D721Med (cell line): ENCODE measurements around the gene SAMD13.

Experiments
- DNase-seq: peaks from one replicate; pipeline ENCODE4 v3.0.0; 2011; ENCODE audit warnings: low spot score; ENCODE audit not compliant: insufficient read length
- FAIRE-seq: peaks from 2 replicates; lab custom pipeline; 2011; peaks lifted over from hg19 to GRCh38; lab: Jason Lieb, UNC
- CTCF ChIP-seq: IDR thresholded peaks from 2 replicates; pipeline ENCODE4 v1.5.1; 2012; ENCODE audit warnings: mild to moderate bottlenecking, control low read depth; ENCODE audit not compliant: insufficient read depth; ENCODE audit errors: missing control alignments

Gene SAMD13

GRCh38 chr1:84352298-84353106 lies 51.0 kb downstream of the SAMD13 start:
- no peak for TF ChIP-seq CTCF
- no peak for FAIRE-seq
- DNase-seq, result no peak

GRCh38 chr1:84353695-84354094 lies 52.2 kb downstream of the SAMD13 start:
- FAIRE-seq (no peak), DNase-seq (no peak)
- TF ChIP-seq CTCF, result no peak

GRCh38 chr1:84355556-84355955 lies 54.0 kb downstream of the SAMD13 start:
- FAIRE-seq (no peak), DNase-seq (no peak)
- TF ChIP-seq CTCF, result no peak

GRCh38 chr1:84356881-84357280 lies 55.4 kb downstream of the SAMD13 start:
- TF ChIP-seq CTCF, result no peak
- DNase-seq, result no peak
- FAIRE-seq, result no peak

GRCh38 chr1:84358695-84359094 lies 57.2 kb downstream of the SAMD13 start:
- TF ChIP-seq CTCF, result no peak
- DNase-seq (no peak), FAIRE-seq (no peak)

GRCh38 chr1:84360316-84360715 lies 58.8 kb downstream of the SAMD13 start:
- DNase-seq, result no peak
- no peak for TF ChIP-seq CTCF
- FAIRE-seq, result no peak

GRCh38 chr1:84361796-84362195 lies 60.3 kb downstream of the SAMD13 start:
- FAIRE-seq, result no peak
- DNase-seq, result no peak
- no peak for TF ChIP-seq CTCF
